IPS-20b (cell line): ENCODE measurements around the gene MICA.
A peak's percentile ranks its signal among the peaks of the same experiment; 100 is the strongest.

Experiments used
- H3K27ac ChIP-seq: one replicate; pipeline ENCODE4 v1.5.1; 2013; ENCODE audit warnings: low read length
- H3K27me3 ChIP-seq: 2 replicates; pipeline ENCODE4 v1.6.1; 2013; ENCODE audit warnings: mild to moderate bottlenecking, low read length, inconsistent platforms; ENCODE audit not compliant: insufficient read depth
- H3K36me3 ChIP-seq: 2 replicates; pipeline ENCODE4 v1.6.1; 2013; ENCODE audit warnings: low read depth, mild to moderate bottlenecking, inconsistent platforms, low read length, moderate library complexity; ENCODE audit not compliant: insufficient read depth
- H3K4me1 ChIP-seq: 2 replicates; pipeline ENCODE4 v1.6.1; 2013; ENCODE audit warnings: mild to moderate bottlenecking, control low read depth, inconsistent platforms, low read length, moderate library complexity; ENCODE audit not compliant: insufficient read depth
- H3K4me3 ChIP-seq: 2 replicates; pipeline ENCODE4 v1.5.1; 2013; ENCODE audit warnings: mild to moderate bottlenecking, low read length, inconsistent platforms
- H3K9ac ChIP-seq: 2 replicates; pipeline ENCODE4 v1.6.1; 2013; ENCODE audit warnings: low read depth, mild to moderate bottlenecking, inconsistent platforms, low read length, moderate library complexity
- H3K9me3 ChIP-seq: 2 replicates; pipeline ENCODE4 v1.6.1; 2013; ENCODE audit warnings: mild to moderate bottlenecking, low read depth, low read length, inconsistent platforms; ENCODE audit not compliant: insufficient read depth

The MICA gene

GRCh38 chr6:31403283-31404060 lies at the start of gene MICA:
Gene MICA, plus strand, starts transcription at chr6:31403595. Its CDS starts 38 bp downstream, at chr6:31403633.
- Histone ChIP-seq H3K9me3 (no peaks in the 10 kb centered on the region), H3K9ac (peak within 1 kb of the TSS; percentile 72; the same call in 1 of the 2 replicates), H3K27me3 (peaks cover 47% of the 10 kb centered on the region), H3K27ac (no peak within 1 kb of the TSS), H3K4me3 (peak within 1 kb of the TSS; percentile 90), H3K4me1 (peaks cover 15% of the 10 kb centered on the region), H3K36me3 (no peaks in the 10 kb centered on the region)

GRCh38 chr6:31354158-31354863 lies 49.1 kb upstream of the MICA start:
- Histone ChIP-seq H3K4me1 (no peaks in the 10 kb centered on the region), H3K4me3 (no peak overlapping the region)

GRCh38 chr6:31354864-31355582 lies 48.4 kb upstream of the MICA start:
- no peak overlapping the region for H3K4me3 ChIP-seq
- H3K4me1 ChIP-seq: no peaks in the 10 kb centered on the region
- H3K9me3 ChIP-seq: no peaks in the 10 kb centered on the region
- no peak overlapping the region for H3K27ac ChIP-seq
- no peak overlapping the region for H3K9ac ChIP-seq
- no peaks in the 10 kb centered on the region for H3K36me3 ChIP-seq
- peaks cover 64% of the 10 kb centered on the region for H3K27me3 ChIP-seq

More at GRCh38 chr6:31354158-31354863, 49.1 kb upstream of the MICA start:
- Histone ChIP-seq H3K27ac (no peak overlapping the region), H3K36me3 (no peaks in the 10 kb centered on the region), H3K9ac (no peak overlapping the region), H3K9me3 (no peaks in the 10 kb centered on the region), H3K27me3 (peaks cover 56% of the 10 kb centered on the region)

GRCh38 chr6:31355583-31355948 lies 47.8 kb upstream of the MICA start:
- no peak overlapping the region for H3K27ac ChIP-seq
- no peak overlapping the region for H3K9ac ChIP-seq
- H3K4me1 ChIP-seq: no peaks in the 10 kb centered on the region
- H3K27me3 ChIP-seq: peaks cover 65% of the 10 kb centered on the region
- H3K9me3 ChIP-seq: no peaks in the 10 kb centered on the region
- H3K36me3 ChIP-seq: no peaks in the 10 kb centered on the region
- peak overlapping the region; percentile 67; the same call in 1 of the 2 replicates for H3K4me3 ChIP-seq

GRCh38 chr6:31356216-31356945 lies 47.0 kb upstream of the MICA start:
- Histone ChIP-seq H3K4me3 (peak overlapping the region; percentile 67; the same call in 1 of the 2 replicates), H3K27me3 (peaks cover 67% of the 10 kb centered on the region), H3K36me3 (no peaks in the 10 kb centered on the region), H3K4me1 (no peaks in the 10 kb centered on the region), H3K27ac (no peak overlapping the region), H3K9me3 (no peaks in the 10 kb centered on the region), H3K9ac (no peak overlapping the region)

- Histone ChIP-seq H3K27ac (no peak within 1 kb of the TSS), H3K36me3 (no peaks in the 10 kb centered on the region), H3K4me3 (peak within 1 kb of the TSS; percentile 67), H3K27me3 (peaks cover 67% of the 10 kb centered on the region), H3K9me3 (no peaks in the 10 kb centered on the region), H3K4me1 (no peaks in the 10 kb centered on the region), H3K9ac (no peak within 1 kb of the TSS)
These were observed 46.4 kb upstream of the MICA start, which contains the start of gene HLA-B for GRCh38 chr6:31356946-31357466. Gene HLA-B, minus strand, starts transcription at chr6:31357179. Its CDS starts 21 bp downstream, at chr6:31357158.

GRCh38 chr6:31357886-31358285 lies 45.5 kb upstream of the MICA start:
- Histone ChIP-seq H3K36me3 (no peaks in the 10 kb centered on the region), H3K27me3 (peaks cover 72% of the 10 kb centered on the region), H3K9me3 (no peaks in the 10 kb centered on the region), H3K4me3 (no peak overlapping the region), H3K4me1 (no peaks in the 10 kb centered on the region), H3K27ac (no peak overlapping the region), H3K9ac (no peak overlapping the region)

GRCh38 chr6:31358302-31358701 lies 45.1 kb upstream of the MICA start:
- no peaks in the 10 kb centered on the region for H3K36me3 ChIP-seq
- H3K9me3 ChIP-seq: no peaks in the 10 kb centered on the region
- no peak overlapping the region for H3K9ac ChIP-seq
- no peak overlapping the region for H3K27ac ChIP-seq
- peaks cover 76% of the 10 kb centered on the region for H3K27me3 ChIP-seq
- H3K4me3 ChIP-seq: no peak overlapping the region
- no peaks in the 10 kb centered on the region for H3K4me1 ChIP-seq

GRCh38 chr6:31359581-31359980 lies 43.8 kb upstream of the MICA start:
- no peak overlapping the region for H3K4me3 ChIP-seq
- no peaks in the 10 kb centered on the region for H3K9me3 ChIP-seq
- no peaks in the 10 kb centered on the region for H3K4me1 ChIP-seq
- H3K27me3 ChIP-seq: peaks cover 74% of the 10 kb centered on the region
- H3K9ac ChIP-seq: no peak overlapping the region
- H3K36me3 ChIP-seq: no peaks in the 10 kb centered on the region
- H3K27ac ChIP-seq: no peak overlapping the region

- no peaks in the 10 kb centered on the region for H3K4me1 ChIP-seq
- H3K27ac ChIP-seq: no peak overlapping the region
- H3K9ac ChIP-seq: no peak overlapping the region
- no peaks in the 10 kb centered on the region for H3K9me3 ChIP-seq
- H3K4me3 ChIP-seq: no peak overlapping the region
- H3K27me3 ChIP-seq: peaks cover 70% of the 10 kb centered on the region
- H3K36me3 ChIP-seq: no peaks in the 10 kb centered on the region
These were observed 40.6 kb upstream of the MICA start for GRCh38 chr6:31362751-31363150.

GRCh38 chr6:31363811-31364210 lies 39.6 kb upstream of the MICA start:
- H3K4me3 ChIP-seq: no peak overlapping the region
- H3K27ac ChIP-seq: no peak overlapping the region
- H3K27me3 ChIP-seq: peaks cover 70% of the 10 kb centered on the region
- no peaks in the 10 kb centered on the region for H3K4me1 ChIP-seq
- H3K9me3 ChIP-seq: no peaks in the 10 kb centered on the region
- no peak overlapping the region for H3K9ac ChIP-seq
- no peaks in the 10 kb centered on the region for H3K36me3 ChIP-seq
